Transverse colon (tissue), 4 donors: Measurements from ENCODE around the gene NLRC5.

Experiments used
- EP300 ChIP-seq: sonication (generic); formaldehyde crosslinking; IDR thresholded peaks from one replicate; pipeline ENCODE4 v1.6.1; 2017; ENCODE audit warnings: antibody characterized with exemption, low read depth
- POLR2A ChIP-seq: fragments of 450-650 bp; IDR thresholded peaks from one replicate; pipeline ENCODE4 v1.6.1; 2016; ENCODE audit warnings: antibody characterized with exemption, mild to moderate bottlenecking, moderate library complexity
- POLR2AphosphoS5 ChIP-seq, 3 donors: sonication (generic); formaldehyde crosslinking; IDR thresholded peaks; one replicate each; pipeline ENCODE4 v1.6.1; 2016; ENCODE audit warnings: antibody characterized with exemption in 3 of 3
- TF ChIP-seq, protein P1 (sequence below), 5 experiments: fragments of 200-600 bp in 3 of 5; fragments of 450-650 bp in 2 of 5; sonication (generic) in 3 of 5; IDR thresholded peaks; 1 replicate in 2 of 5; 2 replicates in 3 of 5; pipeline ENCODE4 v1.5.1; 2016 to 2017; ENCODE audit warnings: antibody characterized with exemption in 5 of 5, inconsistent platforms in 3 of 5, mild to moderate bottlenecking in 2 of 5, moderate library complexity in 1 of 5

DNA sequence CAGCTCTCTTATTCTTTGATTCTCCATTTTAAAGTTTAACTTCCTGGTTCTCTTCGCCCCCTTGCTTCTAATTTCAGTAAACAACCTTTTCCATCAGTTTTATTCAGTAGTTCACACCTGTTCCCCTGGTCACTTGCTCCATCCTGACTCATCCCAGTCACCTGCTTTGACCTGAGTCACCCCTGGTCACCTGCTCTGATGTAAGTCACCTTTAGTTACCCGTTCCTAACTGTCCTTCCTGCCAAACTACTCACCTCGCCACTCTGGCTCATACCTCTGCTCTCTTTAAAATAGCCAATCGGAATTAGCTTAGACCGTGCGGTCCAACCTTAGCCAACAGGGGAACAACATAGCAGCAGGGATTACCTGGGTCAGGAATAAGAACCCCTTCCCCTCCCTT is 4.7 kb upstream of the NLRC5 start:
- TF ChIP-seq, protein P1, sequence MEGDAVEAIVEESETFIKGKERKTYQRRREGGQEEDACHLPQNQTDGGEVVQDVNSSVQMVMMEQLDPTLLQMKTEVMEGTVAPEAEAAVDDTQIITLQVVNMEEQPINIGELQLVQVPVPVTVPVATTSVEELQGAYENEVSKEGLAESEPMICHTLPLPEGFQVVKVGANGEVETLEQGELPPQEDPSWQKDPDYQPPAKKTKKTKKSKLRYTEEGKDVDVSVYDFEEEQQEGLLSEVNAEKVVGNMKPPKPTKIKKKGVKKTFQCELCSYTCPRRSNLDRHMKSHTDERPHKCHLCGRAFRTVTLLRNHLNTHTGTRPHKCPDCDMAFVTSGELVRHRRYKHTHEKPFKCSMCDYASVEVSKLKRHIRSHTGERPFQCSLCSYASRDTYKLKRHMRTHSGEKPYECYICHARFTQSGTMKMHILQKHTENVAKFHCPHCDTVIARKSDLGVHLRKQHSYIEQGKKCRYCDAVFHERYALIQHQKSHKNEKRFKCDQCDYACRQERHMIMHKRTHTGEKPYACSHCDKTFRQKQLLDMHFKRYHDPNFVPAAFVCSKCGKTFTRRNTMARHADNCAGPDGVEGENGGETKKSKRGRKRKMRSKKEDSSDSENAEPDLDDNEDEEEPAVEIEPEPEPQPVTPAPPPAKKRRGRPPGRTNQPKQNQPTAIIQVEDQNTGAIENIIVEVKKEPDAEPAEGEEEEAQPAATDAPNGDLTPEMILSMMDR (IDR thresholded peaks at IDR 0.05) = no peak
- TF ChIP-seq POLR2AphosphoS5 (IDR thresholded peaks at IDR 0.05) (no peak), POLR2A (no peak), EP300 (no peak)
